AG09309 (cell line): ENCODE data around the gene CCDC195.

Experiments
- DNase-seq: peaks from one replicate; pipeline ENCODE4 v3.0.0-alpha.2; 2010; ENCODE audit warnings: low read depth
- H3K4me3 ChIP-seq: 2 replicates; pipeline ENCODE4 v1.5.1; 2011; ENCODE audit warnings: mild to moderate bottlenecking, low read depth, low read length, moderate library complexity; ENCODE audit not compliant: control insufficient read depth
- TF ChIP-seq, protein P1 (sequence below): IDR thresholded peaks from 2 replicates; pipeline ENCODE4 v1.5.1; 2011; ENCODE audit warnings: mild to moderate bottlenecking, low read depth, low read length, inconsistent platforms; ENCODE audit not compliant: insufficient read depth, control insufficient read depth; ENCODE audit errors: missing control alignments

Gene CCDC195

DNA sequence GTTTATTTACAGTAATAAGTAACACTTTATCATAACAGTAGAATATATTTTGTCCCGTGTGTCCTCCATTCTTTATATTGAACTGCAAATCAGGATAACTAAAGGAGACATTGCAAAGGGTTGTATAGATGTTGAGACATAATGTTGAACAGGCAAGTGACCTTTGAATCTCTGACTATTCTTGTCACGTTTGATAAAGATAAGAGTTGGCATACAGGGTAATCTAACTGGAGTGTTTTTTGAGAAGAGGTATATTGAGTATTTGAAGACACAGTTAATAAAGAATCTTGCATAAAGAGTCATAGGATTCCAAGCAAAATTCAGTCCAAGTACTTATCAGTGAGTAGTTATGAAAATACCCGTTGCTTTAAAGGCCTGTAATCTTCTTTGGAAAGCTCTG is 21.7 kb downstream of the CCDC195 start:
- no peak for DNase-seq
- TF ChIP-seq, protein P1, sequence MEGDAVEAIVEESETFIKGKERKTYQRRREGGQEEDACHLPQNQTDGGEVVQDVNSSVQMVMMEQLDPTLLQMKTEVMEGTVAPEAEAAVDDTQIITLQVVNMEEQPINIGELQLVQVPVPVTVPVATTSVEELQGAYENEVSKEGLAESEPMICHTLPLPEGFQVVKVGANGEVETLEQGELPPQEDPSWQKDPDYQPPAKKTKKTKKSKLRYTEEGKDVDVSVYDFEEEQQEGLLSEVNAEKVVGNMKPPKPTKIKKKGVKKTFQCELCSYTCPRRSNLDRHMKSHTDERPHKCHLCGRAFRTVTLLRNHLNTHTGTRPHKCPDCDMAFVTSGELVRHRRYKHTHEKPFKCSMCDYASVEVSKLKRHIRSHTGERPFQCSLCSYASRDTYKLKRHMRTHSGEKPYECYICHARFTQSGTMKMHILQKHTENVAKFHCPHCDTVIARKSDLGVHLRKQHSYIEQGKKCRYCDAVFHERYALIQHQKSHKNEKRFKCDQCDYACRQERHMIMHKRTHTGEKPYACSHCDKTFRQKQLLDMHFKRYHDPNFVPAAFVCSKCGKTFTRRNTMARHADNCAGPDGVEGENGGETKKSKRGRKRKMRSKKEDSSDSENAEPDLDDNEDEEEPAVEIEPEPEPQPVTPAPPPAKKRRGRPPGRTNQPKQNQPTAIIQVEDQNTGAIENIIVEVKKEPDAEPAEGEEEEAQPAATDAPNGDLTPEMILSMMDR, result no peak
- H3K4me3 ChIP-seq, result no peak overlapping the region

DNA sequence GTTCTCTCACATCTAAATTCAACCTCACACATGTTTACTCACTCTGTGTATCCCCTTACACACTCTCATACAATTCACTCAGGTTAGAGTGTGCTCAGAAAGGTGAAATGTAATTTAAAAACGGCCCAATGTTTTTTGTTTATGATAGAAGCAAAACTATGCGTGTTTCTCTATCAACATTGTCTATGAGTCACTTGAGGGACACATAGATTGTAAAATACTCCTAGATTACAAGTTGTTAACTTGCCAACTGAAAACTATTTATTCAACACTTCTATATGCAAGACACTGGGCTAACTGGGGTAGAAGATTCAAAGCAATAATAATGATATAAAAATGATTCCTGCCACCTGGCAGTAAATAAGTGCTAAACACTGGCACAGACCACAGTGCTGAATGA is 24.6 kb downstream of the CCDC195 start:
- TF ChIP-seq, protein P1, result no peak
- no peak for DNase-seq
- no peak overlapping the region for H3K4me3 ChIP-seq

DNA sequence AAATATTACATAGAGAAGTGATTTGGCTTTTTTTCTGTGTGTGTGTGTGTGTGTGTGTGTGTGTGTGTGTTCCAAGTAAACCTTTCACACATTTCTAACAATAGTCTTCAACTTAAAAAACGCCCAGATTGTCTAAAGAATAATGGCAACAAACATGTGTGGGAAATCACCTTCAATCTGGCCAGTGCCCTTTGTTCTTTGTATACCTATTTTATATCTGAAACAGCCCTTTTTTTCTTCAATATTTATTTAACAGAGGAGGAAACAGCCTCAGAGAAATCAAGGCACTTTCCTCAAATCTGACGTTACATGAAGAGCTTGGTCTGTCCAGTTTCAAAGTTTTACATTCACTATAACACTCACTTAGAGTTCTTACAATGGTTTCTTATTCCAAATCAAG is 25.3 kb downstream of the CCDC195 start:
- H3K4me3 ChIP-seq, result no peak overlapping the region
- TF ChIP-seq, protein P1, result no peak
- no peak for DNase-seq

DNA sequence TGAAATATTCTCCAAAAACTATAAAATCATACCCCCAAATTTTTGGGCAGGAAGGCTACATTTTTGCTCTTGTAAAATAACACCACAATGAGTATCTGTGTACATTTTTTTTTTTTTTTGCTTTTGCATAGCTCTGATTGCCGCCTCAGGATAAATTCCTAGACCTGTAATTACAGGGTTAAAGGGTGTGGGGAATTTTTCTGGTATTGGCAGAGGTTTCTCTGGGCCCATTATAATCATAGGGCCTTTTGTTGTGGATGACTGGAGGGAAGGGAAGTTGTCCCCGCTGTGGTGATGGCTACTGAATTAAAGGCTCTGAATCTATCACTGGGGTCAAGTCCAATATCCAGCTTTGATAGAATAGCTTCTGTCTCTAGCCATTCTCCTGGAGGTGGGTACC is 26.6 kb downstream of the CCDC195 start:
- TF ChIP-seq, protein P1, result no peak
- DNase-seq, result no peak
- no peak overlapping the region for H3K4me3 ChIP-seq

DNA sequence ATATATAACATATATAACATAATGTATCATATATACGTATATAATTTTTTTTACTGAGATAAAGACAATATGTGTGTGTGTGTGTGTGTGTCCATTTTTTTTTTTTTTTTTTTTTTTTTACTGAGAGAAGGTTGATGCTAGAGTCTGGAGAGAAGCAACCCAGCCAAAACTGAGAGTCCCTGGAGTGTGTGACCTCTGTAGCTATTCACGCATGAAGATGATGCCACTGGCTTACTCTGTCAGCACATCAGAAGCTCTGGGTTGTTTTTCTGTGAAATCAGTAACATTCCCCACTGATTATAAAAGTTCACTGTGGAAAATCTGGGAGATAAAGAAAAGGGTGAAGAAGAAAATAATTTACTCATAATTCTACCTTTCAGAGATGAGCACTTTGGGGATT is 27.2 kb downstream of the CCDC195 start:
- TF ChIP-seq, protein P1, result no peak
- DNase-seq, result no peak
- H3K4me3 ChIP-seq, result no peak overlapping the region

DNA sequence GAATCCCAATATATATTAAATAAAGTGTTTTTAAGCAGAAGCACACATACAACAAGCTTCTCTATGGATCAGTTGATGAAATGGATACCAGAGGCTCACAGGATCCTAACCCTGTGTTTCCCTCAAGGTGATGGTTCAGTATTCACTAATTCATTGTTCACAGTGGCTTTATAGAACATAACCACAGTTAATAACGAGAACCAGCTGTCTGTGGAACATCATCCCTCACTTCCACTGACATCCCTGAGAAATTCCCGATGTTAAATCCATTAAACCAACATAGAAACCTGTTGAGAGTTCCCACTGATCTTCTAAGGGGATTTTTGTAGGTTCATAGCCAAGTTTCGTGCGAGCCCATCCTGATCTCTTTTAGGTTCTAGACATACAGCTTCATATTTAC is 29.0 kb downstream of the CCDC195 start:
- DNase-seq, result no peak
- no peak overlapping the region for H3K4me3 ChIP-seq
- TF ChIP-seq, protein P1, result no peak

DNA sequence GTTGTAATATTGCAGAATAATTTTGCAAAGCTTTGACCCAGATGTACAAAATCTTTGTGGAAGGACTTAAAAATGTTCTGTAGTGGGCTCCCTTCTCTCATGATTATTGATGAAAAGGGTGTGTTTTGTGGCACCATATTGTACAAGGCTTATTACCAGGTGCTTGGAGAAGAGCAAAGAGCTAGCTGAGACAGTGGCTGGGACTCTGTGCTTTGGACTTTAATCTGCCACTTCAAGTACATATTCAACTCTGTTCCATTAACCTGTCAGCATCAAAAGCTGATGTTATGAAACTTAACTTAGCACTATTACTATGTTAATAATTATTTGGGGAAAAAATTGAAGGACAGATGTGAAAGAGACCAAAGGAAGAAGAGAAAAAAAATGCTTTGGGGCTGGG is 31.0 kb downstream of the CCDC195 start:
- H3K4me3 ChIP-seq, result no peak overlapping the region
- DNase-seq, result no peak
- TF ChIP-seq, protein P1, result no peak
